Activated naive CD4-positive, alpha-beta T cell treated with anti-CD3 and anti-CD28 coated beads, Interleukin-2, amount 50 U/mL, for 72 hours (primary cell): ENCODE measurements around the gene C3. TPM values are rescaled to one million over a fixed set of nuclear protein-coding genes. Genes with fewer than 3 reads are reported as not detected.
A peak's percentile ranks its signal among the peaks of the same experiment; 100 is the strongest.

Source experiments
- ATAC-seq, 2 donors: fragments of 150-1000 bp; cut with Tn5 transposase; 2 replicates each; pipeline ENCODE4 v1.10.0; 2021; ENCODE audit warnings: mild to moderate bottlenecking in 2 of 2, moderate library complexity in 2 of 2
- DNase-seq, 2 donors: peaks; one replicate each; pipeline ENCODE4 v3.0.0; 2021 to 2022; ENCODE audit warnings: low spot score in 2 of 2
- H3K27ac Mint-ChIP-seq, 2 donors: one replicate each; pipeline ENCODE4 v1.8.0; 2022; ENCODE audit warnings: mild to moderate bottlenecking in 2 of 2, mixed read lengths in 2 of 2
- H3K36me3 Mint-ChIP-seq, 2 donors: one replicate each; pipeline ENCODE4 v1.8.0; 2022; ENCODE audit warnings: mixed read lengths in 2 of 2
- H3K9me3 Mint-ChIP-seq, 2 donors: one replicate each; pipeline ENCODE4 v1.8.0; 2022; ENCODE audit warnings: mixed read lengths in 2 of 2
- total RNA-seq, 2 donors: library from RNA; stranded (reverse); gene quantifications; one replicate each; pipeline ENCODE4 v1.2.3, GENCODE V29; 2022

The C3 gene
- total RNA-seq, 2 donors from 2014 or later: 0.54 to 0.84 TPM

DNA sequence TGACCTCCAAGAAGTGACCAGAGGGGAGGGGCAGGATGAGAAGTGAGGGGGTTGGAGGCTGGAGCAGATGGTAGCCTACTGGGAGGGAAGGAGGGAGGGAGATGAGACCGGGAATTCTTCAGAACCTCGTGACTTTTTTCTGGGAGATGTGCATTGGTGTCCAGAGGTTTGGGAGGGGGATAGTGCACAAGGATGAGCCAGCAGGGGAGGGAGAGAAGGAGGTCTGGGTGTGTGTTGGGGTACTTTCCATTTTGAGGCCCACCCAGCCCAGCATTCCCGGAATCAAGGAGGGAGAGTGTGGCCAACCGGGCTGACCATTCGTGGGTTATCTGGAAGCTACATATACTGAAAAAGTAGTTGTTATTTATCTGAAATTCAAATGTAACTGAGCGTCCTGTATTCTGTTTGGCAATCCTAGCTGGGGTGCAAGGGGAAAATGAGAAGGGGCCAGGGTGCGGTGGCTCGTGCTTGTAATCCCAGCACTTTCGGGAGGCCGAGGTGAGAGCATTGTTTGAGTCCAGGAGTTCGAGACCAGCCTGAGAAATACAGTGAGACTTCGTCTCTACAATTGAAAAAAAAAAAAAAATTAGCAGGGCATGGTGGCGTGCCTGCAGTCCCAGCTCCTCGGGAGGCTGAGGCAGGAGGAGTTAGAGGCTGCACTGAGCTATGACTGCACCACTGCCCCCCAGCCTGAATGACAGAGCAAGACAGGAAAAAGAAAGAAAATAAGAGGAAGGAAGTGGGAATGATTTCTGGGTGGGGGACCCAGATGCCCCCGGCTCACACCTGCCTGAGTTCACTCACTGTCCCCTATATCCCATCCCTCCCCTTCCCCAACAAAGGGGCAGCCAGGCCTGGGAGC is 4.4 kb upstream of the C3 start:
- no peak overlapping the region for H3K27ac Mint-ChIP-seq
- DNase-seq (no peak), ATAC-seq (no peak)
- H3K9me3 Mint-ChIP-seq: no peaks in the 10 kb centered on the region
- H3K36me3 Mint-ChIP-seq: no peaks in the 10 kb centered on the region

- Mint-ChIP-seq H3K27ac (peak overlapping the region in 1 of 2 donors; percentile 94), H3K36me3 (no peaks in the 10 kb centered on the region), H3K9me3 (no peaks in the 10 kb centered on the region)
- ATAC-seq (no peak), DNase-seq (no peak)
These were observed 3.3 kb upstream of the C3 start for GRCh38 chr19:6723738-6724137.

- H3K27ac Mint-ChIP-seq: no peak overlapping the region
- DNase-seq (no peak), ATAC-seq (no peak)
- H3K36me3 Mint-ChIP-seq: no peaks in the 10 kb centered on the region
- H3K9me3 Mint-ChIP-seq: no peaks in the 10 kb centered on the region
These were observed 2.7 kb upstream of the C3 start for GRCh38 chr19:6723108-6723618.

- peaks cover 5 to 9% of the 10 kb centered on the region in 2 donors for H3K9me3 Mint-ChIP-seq
- H3K36me3 Mint-ChIP-seq: peaks cover 0 to 7% of the 10 kb centered on the region in 2 donors
- ATAC-seq (no peak), DNase-seq (no peak)
- H3K27ac Mint-ChIP-seq: no peak overlapping the region
These were observed 1.3 kb upstream of the C3 start for GRCh38 chr19:6721773-6722172.

GRCh38 chr19:6721138-6721474 is 656 bp upstream of the C3 start:
- ATAC-seq (no peak), DNase-seq (no peak)
- Mint-ChIP-seq H3K9me3 (peaks cover 5 to 9% of the 10 kb centered on the region in 2 donors), H3K36me3 (peaks cover 0 to 7% of the 10 kb centered on the region in 2 donors), H3K27ac (no peak overlapping the region)

GRCh38 chr19:6719992-6720368 is 470 bp downstream of the C3 start:
- peaks cover 0 to 7% of the 10 kb centered on the region in 2 donors for H3K36me3 Mint-ChIP-seq
- DNase-seq: no peak
- no peak for ATAC-seq
- no peak overlapping the region for H3K27ac Mint-ChIP-seq
- H3K9me3 Mint-ChIP-seq: peaks cover 5 to 9% of the 10 kb centered on the region in 2 donors

GRCh38 chr19:6719540-6719861 is 949 bp downstream of the C3 start:
- Mint-ChIP-seq H3K27ac (no peak overlapping the region), H3K9me3 (peaks cover 5 to 9% of the 10 kb centered on the region in 2 donors), H3K36me3 (peaks cover 0 to 7% of the 10 kb centered on the region in 2 donors)
- DNase-seq: no peak
- ATAC-seq: no peak

DNA sequence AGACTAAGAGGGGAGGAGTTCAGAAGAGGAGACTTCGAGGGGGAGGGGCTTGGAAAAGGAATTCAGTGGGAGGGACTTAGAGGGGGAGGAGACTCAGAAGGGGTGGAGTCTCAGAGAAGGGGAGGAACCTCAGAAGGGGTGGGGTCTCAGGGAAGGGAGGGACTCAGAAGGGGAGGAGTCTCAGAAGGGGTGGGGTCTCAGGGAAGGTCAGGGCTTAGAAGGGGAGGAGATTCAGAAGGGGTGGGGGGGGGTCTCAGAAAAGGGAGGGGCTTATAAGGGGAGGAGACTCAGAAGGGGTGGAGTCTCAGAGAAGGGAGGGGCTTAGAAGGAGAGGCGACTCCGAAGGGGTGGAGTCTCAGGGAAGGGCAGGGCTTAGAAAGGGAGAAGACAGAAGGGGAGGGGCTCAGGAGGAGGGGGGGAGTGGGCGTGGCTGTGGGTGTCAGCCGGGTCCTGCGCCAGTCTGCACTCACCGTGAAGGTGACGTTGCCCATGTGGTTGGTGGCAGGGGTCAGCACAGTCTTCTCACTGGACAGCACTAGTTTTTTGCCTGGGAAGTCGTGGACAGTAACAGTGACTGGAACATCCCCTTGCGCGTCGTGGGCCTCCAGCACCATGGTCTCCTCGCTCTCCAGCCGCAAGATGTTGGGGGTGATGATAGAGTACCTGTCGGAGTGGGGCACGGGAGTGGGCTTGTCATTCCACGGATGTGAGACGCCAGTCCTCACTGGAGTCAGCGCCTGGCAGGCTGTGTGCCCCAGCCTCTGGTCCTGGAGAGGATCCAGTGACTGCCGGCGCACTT is 1.5 kb downstream of the C3 start:
- peak; percentile 30 to 71 for ATAC-seq
- Mint-ChIP-seq H3K36me3 (peaks cover 0 to 7% of the 10 kb centered on the region in 2 donors), H3K27ac (no peak overlapping the region), H3K9me3 (peaks cover 5 to 9% of the 10 kb centered on the region in 2 donors)
- DNase-seq: peak in 1 of 2 donors; percentile 27

GRCh38 chr19:6718111-6718740 is 2.2 kb downstream of the C3 start:
- Mint-ChIP-seq H3K27ac (no peak overlapping the region), H3K9me3 (peaks cover 5 to 9% of the 10 kb centered on the region in 2 donors), H3K36me3 (peaks cover 0 to 7% of the 10 kb centered on the region in 2 donors)
- ATAC-seq (peak in 1 of 2 donors; percentile 14), DNase-seq (no peak)

DNA sequence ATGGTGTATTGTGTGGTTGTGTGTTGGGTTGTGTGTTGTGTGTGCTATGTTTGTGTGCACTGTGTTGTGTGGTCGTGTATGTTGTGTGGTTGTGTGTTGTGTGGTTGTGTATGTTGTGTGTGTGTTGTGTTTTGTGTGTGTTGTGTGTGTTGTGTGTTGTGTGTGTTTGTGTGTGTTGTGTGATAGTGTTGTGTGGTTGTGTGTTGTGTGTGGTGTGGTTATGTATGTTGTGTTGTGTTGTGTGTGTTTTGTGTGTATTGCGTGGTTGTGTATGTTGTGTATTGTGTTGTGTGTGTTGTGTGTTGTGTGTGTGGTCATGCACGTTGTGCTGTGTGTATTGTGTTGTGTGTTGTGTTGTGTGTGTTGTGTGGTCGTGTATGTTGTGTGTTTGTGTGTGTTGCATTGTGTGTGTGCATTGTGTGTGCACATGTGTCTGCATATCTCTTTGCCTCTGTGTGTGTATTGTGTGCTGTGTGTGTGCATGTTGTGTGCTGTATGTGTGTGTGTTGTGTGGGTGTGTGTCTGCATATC is 2.9 kb downstream of the C3 start:
- H3K27ac Mint-ChIP-seq: peak overlapping the region in 1 of 2 donors; percentile 56
- ATAC-seq (no peak), DNase-seq (no peak)
- H3K36me3 Mint-ChIP-seq: peaks cover 0 to 7% of the 10 kb centered on the region in 2 donors
- peaks cover 5 to 9% of the 10 kb centered on the region in 2 donors for H3K9me3 Mint-ChIP-seq

- H3K36me3 Mint-ChIP-seq: peaks cover 0 to 7% of the 10 kb centered on the region in 2 donors
- DNase-seq (no peak), ATAC-seq (peak in 1 of 2 donors; percentile 30)
- H3K27ac Mint-ChIP-seq: peak overlapping the region in 1 of 2 donors; percentile 56
- peaks cover 5 to 9% of the 10 kb centered on the region in 2 donors for H3K9me3 Mint-ChIP-seq
These were observed 3.4 kb downstream of the C3 start for GRCh38 chr19:6717036-6717435.

DNA sequence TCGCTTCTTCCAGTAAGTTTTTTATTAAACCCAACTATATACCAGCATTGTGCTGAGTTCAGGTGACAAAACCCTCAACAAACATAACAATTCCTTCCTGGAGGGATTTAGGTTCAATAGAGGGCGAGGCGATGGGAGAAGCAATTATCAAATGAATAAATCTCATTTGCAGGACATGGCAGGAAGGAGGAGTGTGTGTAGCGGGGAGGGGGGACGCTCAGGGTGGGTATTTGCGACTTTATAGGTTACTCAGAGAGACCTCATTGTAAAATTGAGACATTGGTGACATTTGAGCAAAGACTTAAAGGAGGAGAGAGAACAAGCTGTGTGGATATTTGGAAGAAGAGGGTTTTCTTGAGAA is 3.9 kb downstream of the C3 start:
- Mint-ChIP-seq H3K9me3 (peaks cover 5 to 9% of the 10 kb centered on the region in 2 donors), H3K36me3 (peaks cover 0 to 7% of the 10 kb centered on the region in 2 donors), H3K27ac (no peak overlapping the region)
- ATAC-seq (no peak), DNase-seq (no peak)

DNA sequence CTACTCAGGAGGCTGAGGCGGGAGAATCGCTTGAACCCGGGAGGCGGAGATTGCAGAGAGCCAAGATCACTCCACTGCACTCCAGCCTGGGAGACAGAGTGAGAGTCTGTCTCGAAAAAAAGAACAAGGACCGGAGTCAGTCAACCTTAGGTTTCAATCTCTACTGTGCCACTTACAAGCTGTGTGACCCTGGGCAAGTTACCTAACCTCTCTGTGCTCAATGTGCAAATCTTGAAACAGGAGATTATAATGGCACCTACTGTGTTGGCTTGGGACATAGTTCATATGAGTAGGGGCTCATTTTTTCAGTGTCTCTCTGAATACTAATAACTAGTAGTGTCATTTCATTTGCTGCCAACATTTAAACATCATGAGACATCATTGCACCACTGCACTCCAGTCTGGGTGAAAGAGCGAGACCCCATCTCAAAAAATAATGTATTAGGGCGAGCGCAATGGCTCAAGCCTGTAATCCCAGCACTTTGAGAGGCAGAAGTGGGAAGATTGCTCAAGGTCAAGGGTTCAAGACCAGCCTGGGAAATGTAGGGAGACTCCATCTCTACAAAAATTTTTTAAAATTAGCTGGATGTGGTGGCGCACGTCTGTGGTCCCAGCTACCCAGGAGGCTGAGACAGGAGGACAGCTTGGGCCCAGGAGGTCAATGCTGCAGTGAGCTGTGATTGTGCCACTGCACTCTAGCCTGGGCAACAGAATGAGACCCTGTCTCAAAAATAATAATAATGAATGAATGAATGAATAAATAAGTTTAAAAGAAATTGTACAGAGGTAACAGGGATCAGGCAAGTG is 5.5 kb downstream of the C3 start:
- peaks cover 5 to 9% of the 10 kb centered on the region in 2 donors for H3K9me3 Mint-ChIP-seq
- ATAC-seq: no peak
- H3K36me3 Mint-ChIP-seq: peaks cover 0 to 7% of the 10 kb centered on the region in 2 donors
- no peak for DNase-seq
- H3K27ac Mint-ChIP-seq: no peak overlapping the region

DNA sequence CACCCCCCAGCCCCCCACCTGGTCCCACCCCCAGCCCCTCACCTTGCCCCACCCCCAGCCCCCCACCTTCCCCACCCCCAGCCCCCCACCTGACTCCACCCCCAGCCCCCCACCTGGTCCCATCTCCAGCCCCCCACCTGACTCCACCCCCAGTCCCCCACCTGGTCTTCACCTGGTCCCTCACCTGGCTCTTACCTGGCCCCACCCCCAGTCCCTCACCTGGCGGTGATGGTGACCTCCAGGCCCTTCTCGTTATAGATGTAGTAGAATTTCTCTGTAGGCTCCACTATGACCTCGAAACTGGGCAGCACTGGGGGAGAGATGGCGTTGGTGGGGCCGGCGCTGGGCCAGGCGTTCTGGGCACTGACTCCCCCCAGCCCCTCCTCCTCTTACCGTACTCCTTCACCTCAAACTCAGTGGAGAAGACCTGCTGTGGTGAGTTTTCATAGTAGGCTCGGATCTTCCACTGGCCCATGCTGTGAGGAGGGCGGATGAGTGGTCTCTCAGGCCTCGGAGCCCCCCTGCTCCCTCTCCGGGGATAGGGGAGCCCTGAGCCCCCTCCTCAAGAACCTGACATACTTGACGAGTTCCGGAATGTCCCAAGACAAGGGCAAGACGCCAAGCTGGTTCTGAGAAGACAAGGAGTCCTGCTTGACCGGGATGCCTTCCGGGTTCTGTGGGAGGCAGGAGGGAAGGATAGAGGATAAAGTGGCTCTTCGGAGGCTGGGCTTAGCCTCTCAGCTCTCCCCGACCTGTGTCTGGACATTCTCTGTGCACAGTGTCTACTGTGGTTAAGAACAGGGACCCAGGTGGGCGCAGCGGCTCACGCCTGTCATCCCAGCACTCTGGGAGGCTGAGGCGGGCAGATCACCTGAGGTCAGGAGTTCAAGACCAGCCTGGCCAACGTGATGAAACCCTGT is 6.4 kb downstream of the C3 start:
- Mint-ChIP-seq H3K9me3 (peaks cover 5 to 9% of the 10 kb centered on the region in 2 donors), H3K36me3 (peaks cover 0 to 7% of the 10 kb centered on the region in 2 donors), H3K27ac (no peak overlapping the region)
- no peak for DNase-seq
- no peak for ATAC-seq
